NB4 (cell line): ENCODE results near the gene PRR14.

Experiments
- DNase-seq: peaks from one replicate; pipeline ENCODE4 v3.0.0; 2010; ENCODE audit warnings: low read depth
- H3K4me3 ChIP-seq: one replicate; pipeline ENCODE4 v1.5.1; 2011; ENCODE audit warnings: mild to moderate bottlenecking, low read depth, low read length, moderate library complexity
- CTCF ChIP-seq: IDR thresholded peaks from one replicate; pipeline ENCODE4 v1.5.1; 2012; ENCODE audit warnings: low read depth, low read length
- MAX ChIP-seq: IDR thresholded peaks from 2 replicates; pipeline ENCODE4 v1.6.1; 2011; ENCODE audit warnings: low read depth, low read length
- MYC ChIP-seq: IDR thresholded peaks from 2 replicates; pipeline ENCODE4 v1.6.1; 2011; ENCODE audit warnings: low read depth, low read length
- POLR2A ChIP-seq: IDR thresholded peaks from 2 replicates; pipeline ENCODE4 v1.6.1; 2011; ENCODE audit warnings: mild to moderate bottlenecking; ENCODE audit not compliant: insufficient read length; ENCODE audit errors: extremely low read depth

The PRR14 gene

GRCh38 chr16:30619638-30620037, 31.1 kb upstream of the PRR14 start:
- H3K4me3 ChIP-seq: no peak overlapping the region
- TF ChIP-seq MAX: no peak
- no peak for TF ChIP-seq CTCF
- TF ChIP-seq POLR2A: no peak
- no peak for TF ChIP-seq MYC
- DNase-seq: no peak

GRCh38 chr16:30620169-30620568, 30.6 kb upstream of the PRR14 start:
- no peak overlapping the region for H3K4me3 ChIP-seq
- DNase-seq: no peak
- TF ChIP-seq POLR2A: no peak
- no peak for TF ChIP-seq CTCF
- TF ChIP-seq MAX: no peak
- no peak for TF ChIP-seq MYC

GRCh38 chr16:30621765-30622164, 29.0 kb upstream of the PRR14 start:
- no peak for DNase-seq
- no peak for TF ChIP-seq POLR2A
- TF ChIP-seq MYC: no peak
- no peak for TF ChIP-seq CTCF
- no peak for TF ChIP-seq MAX
- H3K4me3 ChIP-seq: no peak overlapping the region

- TF ChIP-seq POLR2A: no peak
- TF ChIP-seq CTCF: no peak
- TF ChIP-seq MAX: no peak
- no peak for TF ChIP-seq MYC
- H3K4me3 ChIP-seq: no peak overlapping the region
- no peak for DNase-seq
Observed at GRCh38 chr16:30622455-30623032, 28.2 kb upstream of the PRR14 start.

GRCh38 chr16:30623536-30624283, 27.1 kb upstream of the PRR14 start:
- TF ChIP-seq MYC: no peak
- TF ChIP-seq CTCF: no peak
- no peak for TF ChIP-seq POLR2A
- TF ChIP-seq MAX: no peak
- no peak for DNase-seq
- no peak overlapping the region for H3K4me3 ChIP-seq
